MM.1S (cell line): ENCODE results near the gene IL4.

Experiments
- EZH2 ChIP-seq: fragments of 300-600 bp; sonication (generic); optimal IDR thresholded peaks from 2 replicates; pipeline ENCODE3; 2017; ENCODE audit warnings: low read depth, mild to moderate bottlenecking, antibody characterized with exemption, low read length, mixed read lengths
- EZH2phosphoT487 ChIP-seq: fragments of 300-600 bp; sonication (generic); IDR thresholded peaks from 2 replicates; pipeline ENCODE4 v1.6.1; 2018; ENCODE audit warnings: antibody characterized with exemption, low read length
- TF ChIP-seq, protein P1 (sequence below): fragments of 300-600 bp; sonication (generic); IDR thresholded peaks from 2 replicates; pipeline ENCODE4 v1.5.1; 2016; ENCODE audit warnings: antibody characterized with exemption, low read length, mixed read lengths

DNA sequence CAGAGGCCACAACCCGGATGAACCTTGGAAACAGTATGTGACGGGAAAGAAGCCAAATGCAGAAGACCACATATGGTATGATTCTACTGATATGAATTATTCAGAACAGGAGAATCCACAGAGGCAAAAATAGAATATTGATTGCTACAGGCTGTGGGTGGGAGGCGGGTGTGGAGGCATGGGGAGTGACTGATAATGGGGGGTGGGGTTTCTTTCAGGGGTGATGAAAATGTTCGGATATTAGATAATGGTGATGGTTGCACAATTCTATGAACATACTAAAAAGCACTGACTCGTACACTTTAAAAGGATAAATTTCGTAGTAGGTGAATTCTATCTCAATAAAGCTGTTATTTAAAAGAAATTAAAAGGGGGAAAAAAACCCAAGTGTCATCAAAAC lies 10.7 kb downstream of the IL4 start:
- TF ChIP-seq, protein P1, sequence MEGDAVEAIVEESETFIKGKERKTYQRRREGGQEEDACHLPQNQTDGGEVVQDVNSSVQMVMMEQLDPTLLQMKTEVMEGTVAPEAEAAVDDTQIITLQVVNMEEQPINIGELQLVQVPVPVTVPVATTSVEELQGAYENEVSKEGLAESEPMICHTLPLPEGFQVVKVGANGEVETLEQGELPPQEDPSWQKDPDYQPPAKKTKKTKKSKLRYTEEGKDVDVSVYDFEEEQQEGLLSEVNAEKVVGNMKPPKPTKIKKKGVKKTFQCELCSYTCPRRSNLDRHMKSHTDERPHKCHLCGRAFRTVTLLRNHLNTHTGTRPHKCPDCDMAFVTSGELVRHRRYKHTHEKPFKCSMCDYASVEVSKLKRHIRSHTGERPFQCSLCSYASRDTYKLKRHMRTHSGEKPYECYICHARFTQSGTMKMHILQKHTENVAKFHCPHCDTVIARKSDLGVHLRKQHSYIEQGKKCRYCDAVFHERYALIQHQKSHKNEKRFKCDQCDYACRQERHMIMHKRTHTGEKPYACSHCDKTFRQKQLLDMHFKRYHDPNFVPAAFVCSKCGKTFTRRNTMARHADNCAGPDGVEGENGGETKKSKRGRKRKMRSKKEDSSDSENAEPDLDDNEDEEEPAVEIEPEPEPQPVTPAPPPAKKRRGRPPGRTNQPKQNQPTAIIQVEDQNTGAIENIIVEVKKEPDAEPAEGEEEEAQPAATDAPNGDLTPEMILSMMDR: no peak
- TF ChIP-seq EZH2 (no peak), EZH2phosphoT487 (no peak)
